IMR-90 (cell line): ENCODE data around the gene SEC16A. TPM values are rescaled to one million over a fixed set of nuclear protein-coding genes. Genes with fewer than 3 reads are reported as not detected.

Source experiments
- ATAC-seq: fragments of 200-7000 bp; cut with Tn5 transposase; 2 replicates; pipeline ENCODE4 v1.9.1; 2020; ENCODE audit warnings: low read depth, mild to moderate bottlenecking, moderate library complexity
- BruUV-seq: library from RNA; stranded (reverse); fragments of 400-500 nt; replicated peaks from 2 replicates; lab custom pipeline; 2021; lab: Mats Ljungman, UMichigan
- CTCF ChIA-PET: fragments of 300-600 bp; formaldehyde crosslinking; extraction: SDS; loops from one replicate; lab custom pipeline; 2021; ENCODE audit warnings: antibody characterized with exemption; lab: Yijun Ruan, JAX
- POLR2A ChIA-PET: fragments of 300-600 bp; sonication (Branson Sonifier 250); formaldehyde crosslinking; loops from one replicate; lab custom pipeline; 2022; ENCODE audit warnings: antibody characterized with exemption; ENCODE audit not compliant: unreplicated experiment; lab: Charles Lee
- DNase-seq: peaks from one replicate; pipeline ENCODE4 v3.0.0; 2013
- H2AFZ ChIP-seq: replicated peaks from 2 replicates; pipeline ENCODE3; 2013; ENCODE audit warnings: low read length, mild to moderate bottlenecking; ENCODE audit not compliant: poor library complexity
- H2AK5ac ChIP-seq: 2 replicates; pipeline ENCODE4 v1.6.1; 2013; ENCODE audit warnings: low read depth, low read length, inconsistent platforms
- H2AK9ac ChIP-seq: replicated peaks from 2 replicates; pipeline ENCODE3; 2013; ENCODE audit warnings: mild to moderate bottlenecking, low read depth, low read length, moderate library complexity; ENCODE audit not compliant: poor library complexity
- H2BK120ac ChIP-seq: 2 replicates; pipeline ENCODE4 v1.6.1; 2013; ENCODE audit warnings: low read depth, low read length, inconsistent platforms
- H2BK15ac ChIP-seq: 3 replicates; pipeline ENCODE4 v1.6.1; 2013; ENCODE audit warnings: low read depth, low read length, inconsistent platforms
- H2BK20ac ChIP-seq: 2 replicates; pipeline ENCODE4 v1.6.1; 2013; ENCODE audit warnings: low read depth, mild to moderate bottlenecking, inconsistent platforms, low read length, moderate library complexity
- H2BK5ac ChIP-seq: 2 replicates; pipeline ENCODE4 v1.6.1; 2013; ENCODE audit warnings: mild to moderate bottlenecking, low read depth, low read length, inconsistent platforms; ENCODE audit not compliant: poor library complexity, severe bottlenecking
- H3K14ac ChIP-seq: replicated peaks from 2 replicates; pipeline ENCODE4 v1.6.1; 2013; ENCODE audit warnings: low read depth, low read length, inconsistent platforms
- H3K18ac ChIP-seq: 2 replicates; pipeline ENCODE4 v1.6.1; 2013; ENCODE audit warnings: low read depth, low read length, control low read depth
- H3K23ac ChIP-seq: 2 replicates; pipeline ENCODE4 v1.6.1; 2013; ENCODE audit warnings: low read depth, low read length, inconsistent platforms
- H3K27ac ChIP-seq: 2 replicates; pipeline ENCODE4 v1.5.1; 2013; ENCODE audit warnings: mild to moderate bottlenecking, control low read depth, low read length; ENCODE audit not compliant: insufficient read depth
- H3K27me3 ChIP-seq: 2 replicates; pipeline ENCODE4 v1.6.1; 2013; ENCODE audit warnings: low read length; ENCODE audit not compliant: control insufficient read depth, insufficient read depth
- H3K36me3 ChIP-seq: 2 replicates; pipeline ENCODE4 v1.6.1; 2013; ENCODE audit warnings: low read length, mixed read lengths; ENCODE audit not compliant: control insufficient read depth, insufficient read depth
- H3K4ac ChIP-seq: 2 replicates; pipeline ENCODE4 v1.6.1; 2013; ENCODE audit warnings: low read depth, low read length, inconsistent platforms
- H3K4me1 ChIP-seq: 2 replicates; pipeline ENCODE4 v1.6.1; 2013; ENCODE audit warnings: low read length, mixed read lengths; ENCODE audit not compliant: control insufficient read depth, insufficient read depth
- H3K4me2 ChIP-seq: 2 replicates; pipeline ENCODE4 v1.6.1; 2013; ENCODE audit warnings: low read depth, mild to moderate bottlenecking, control low read depth, low read length, moderate library complexity
- H3K4me3 ChIP-seq: 2 replicates; pipeline ENCODE4 v1.5.1; 2013; ENCODE audit warnings: low read depth, mild to moderate bottlenecking, control low read depth, low read length, moderate library complexity; ENCODE audit not compliant: insufficient read depth
- H3K56ac ChIP-seq: 2 replicates; pipeline ENCODE4 v1.6.1; 2013; ENCODE audit warnings: low read length, inconsistent platforms; ENCODE audit not compliant: insufficient read depth; ENCODE audit errors: extremely low read depth
- H3K79me1 ChIP-seq, 2 experiments: 2 replicates each; pipeline ENCODE4 v1.6.1; 2013; ENCODE audit warnings: low read length in 2 of 2, inconsistent platforms in 1 of 2, low read depth in 1 of 2
- H3K9ac ChIP-seq: 2 replicates; pipeline ENCODE4 v1.6.1; 2013; ENCODE audit warnings: low read depth, low read length, control low read depth
- H3K9me1 ChIP-seq: 2 replicates; pipeline ENCODE4 v1.6.1; 2013; ENCODE audit warnings: low read length, inconsistent platforms; ENCODE audit not compliant: insufficient read depth
- H3K9me3 ChIP-seq: 2 replicates; pipeline ENCODE4 v1.6.1; 2013; ENCODE audit warnings: low read length; ENCODE audit not compliant: control insufficient read depth, insufficient read depth
- H4K20me1 ChIP-seq: 2 replicates; pipeline ENCODE4 v1.6.1; 2013; ENCODE audit warnings: low read length, inconsistent platforms; ENCODE audit not compliant: insufficient read depth
- H4K5ac ChIP-seq: 2 replicates; pipeline ENCODE4 v1.6.1; 2013; ENCODE audit warnings: mild to moderate bottlenecking, low read depth, low read length, control low read depth
- H4K8ac ChIP-seq, 2 experiments: 2 replicates each; pipeline ENCODE4 v1.6.1; 2013; ENCODE audit warnings: low read depth in 2 of 2, low read length in 2 of 2, control low read depth in 1 of 2, inconsistent platforms in 1 of 2
- H4K91ac ChIP-seq: 2 replicates; pipeline ENCODE4 v1.6.1; 2013; ENCODE audit warnings: low read depth, low read length, inconsistent platforms; ENCODE audit not compliant: insufficient read depth
- POLR2A ChIP-seq: IDR thresholded peaks from 2 replicates; pipeline ENCODE4 v1.6.1; 2012; ENCODE audit warnings: mild to moderate bottlenecking, low read depth, low read length
- RAD21 ChIP-seq: IDR thresholded peaks from 2 replicates; pipeline ENCODE4 v1.6.1; 2012; ENCODE audit warnings: low read length, improper control_type of control experiment
- RFX5 ChIP-seq: IDR thresholded peaks from 2 replicates; pipeline ENCODE4 v1.8.0; 2012; ENCODE audit warnings: low read depth, mild to moderate bottlenecking, low read length, moderate library complexity
- WGBS, 2 experiments: methylation state at CpG; one replicate each; pipeline versions ENCODE4 v1.1.5 to v1.1.7; 2013; ENCODE audit warnings: missing lambda C conversion rate in 2 of 2; ENCODE audit not compliant: insufficient read length in 1 of 2; ENCODE audit errors: extremely low coverage in 2 of 2; 5-methylcytosine and 5-hydroxymethylcytosine counted together
- dilution Hi-C: fragments of 300-500 bp; cut with HindIII; formaldehyde crosslinking; loops from one replicate; pipeline ENCODE4 v1.14.3; 2018; ENCODE audit warnings: low sequenced_read_pairs; ENCODE audit not compliant: unreplicated experiment
- in situ Hi-C: fragments of 300-500 bp; cut with MboI; formaldehyde crosslinking; loops from 3 replicates; pipeline ENCODE4 v1.14.3; 2019; ENCODE audit warnings: low sequenced_read_pairs, inconsistent platforms, mixed read lengths
- intact Hi-C: fragments of 100-400 bp; cut with micrococcal nuclease; formaldehyde crosslinking; loops from 2 replicates; pipeline ENCODE4 v1.10.0; 2022
- polyA plus RNA-seq, 3 experiments: library from polyadenylated mRNA; depleted of rRNA; stranded (reverse); fragments of >200 nt; gene quantifications; 2 replicates each; pipeline ENCODE4 v1.2.3, GENCODE V29; 2012; ENCODE audit warnings: low replicate concordance in 1 of 3
- total RNA-seq: library from RNA; depleted of rRNA; stranded (reverse); fragments of >200 nt; gene quantifications from 2 replicates; pipeline ENCODE4 v1.2.3, GENCODE V29; 2012
- TF ChIP-seq, protein P1 (sequence below): fragments of 150-350 bp; IDR thresholded peaks from 2 replicates; pipeline ENCODE4 v1.6.1; 2017; ENCODE audit warnings: mild to moderate bottlenecking, antibody characterized with exemption, low read length, low read depth

Gene SEC16A
- total and polyA plus RNA-seq, 2 of the 4 experiments (the other 2 are of a cell fraction) = 12.2 to 48.1 TPM

DNA sequence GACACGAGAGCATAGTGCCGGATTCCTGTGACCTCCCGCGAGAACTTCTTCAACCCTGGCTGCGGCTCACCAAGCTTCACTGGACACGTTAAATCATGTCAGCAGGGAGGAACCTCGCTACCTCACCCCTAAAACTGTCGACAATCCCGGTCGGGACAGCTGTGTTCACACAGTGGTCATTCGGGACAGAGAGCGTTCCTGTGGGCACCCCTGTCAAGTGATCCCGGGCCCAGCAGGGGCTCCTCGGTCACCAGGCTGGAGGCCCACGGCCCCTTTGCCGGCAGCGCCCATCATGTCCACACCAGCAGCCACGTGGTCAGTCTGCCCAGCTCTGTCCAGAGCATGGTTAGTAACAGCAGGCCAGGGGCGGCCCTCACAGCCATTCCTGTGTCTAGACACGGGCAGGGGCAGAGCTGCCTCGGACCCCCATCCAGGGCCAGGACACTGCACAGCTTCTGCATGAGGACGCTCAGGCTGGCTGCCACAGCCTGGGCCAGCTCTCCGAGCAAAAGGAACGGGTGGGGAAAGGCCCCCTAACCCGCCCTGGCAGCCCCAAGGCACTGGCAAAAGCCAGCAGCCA lies 46.7 kb downstream of the SEC16A start:
- Histone ChIP-seq H3K4ac (no peak overlapping the region), H3K27me3 (no peaks in the 10 kb centered on the region), H2AK9ac (peak overlapping the region; percentile 48), H3K27ac (no peak overlapping the region), H3K14ac (no peak overlapping the region), H2BK20ac (no peak overlapping the region), H4K5ac (no peak overlapping the region), H3K9ac (no peak overlapping the region), H3K4me3 (no peak overlapping the region), H3K18ac (no peak overlapping the region), H4K8ac (no peak overlapping the region), H3K4me2 (no peak overlapping the region), H3K4me1 (peaks cover 7% of the 10 kb centered on the region), H3K56ac (no peak overlapping the region), H3K9me1 (peaks cover 8% of the 10 kb centered on the region; the same call in 1 of the 2 replicates), H3K23ac (no peak overlapping the region), H2BK120ac (no peak overlapping the region), H2AFZ (no peak overlapping the region), H4K91ac (no peak overlapping the region), H2BK15ac (no peak overlapping the region), H2BK5ac (no peak overlapping the region), H3K79me1 (peaks cover 6 to 65% of the 10 kb centered on the region in 2 experiments), H4K20me1 (peaks cover 63% of the 10 kb centered on the region), H3K9me3 (no peaks in the 10 kb centered on the region), H2AK5ac (no peak overlapping the region), H3K36me3 (peaks cover 33% of the 10 kb centered on the region)
- dilution Hi-C loops (no loop called here), intact Hi-C loops (no loop called here), in situ Hi-C loops (no loop called here)
- ChIA-PET CTCF (no interaction called here), POLR2A (no interaction called here)
- 94% methylated on average over 17 of the region's 25 CpGs; no CpG with 5 or more reads in 1 of the 2 experiments for WGBS, 2 experiments
- no peak for DNase-seq
- no TSS peak for BruUV-seq
- TF ChIP-seq RAD21 (no peak), POLR2A (no peak), RFX5 (no peak)
- TF ChIP-seq, protein P1, sequence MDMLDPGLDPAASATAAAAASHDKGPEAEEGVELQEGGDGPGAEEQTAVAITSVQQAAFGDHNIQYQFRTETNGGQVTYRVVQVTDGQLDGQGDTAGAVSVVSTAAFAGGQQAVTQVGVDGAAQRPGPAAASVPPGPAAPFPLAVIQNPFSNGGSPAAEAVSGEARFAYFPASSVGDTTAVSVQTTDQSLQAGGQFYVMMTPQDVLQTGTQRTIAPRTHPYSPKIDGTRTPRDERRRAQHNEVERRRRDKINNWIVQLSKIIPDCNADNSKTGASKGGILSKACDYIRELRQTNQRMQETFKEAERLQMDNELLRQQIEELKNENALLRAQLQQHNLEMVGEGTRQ = no peak
- ATAC-seq = no peak
